GM18502 (cell line): Measurements from ENCODE around the gene CASTOR1.
A peak's percentile ranks its signal among the peaks of the same experiment; 100 is the strongest.

Experiments used
- ATAC-seq: cut with Tn5 transposase; IDR thresholded peaks from one replicate; pipeline ENCODE4 v1.9.1; 2021; ENCODE audit warnings: mild to moderate bottlenecking; ENCODE audit not compliant: unreplicated experiment, poor library complexity

CASTOR1 gene

GRCh38 chr22:30301995-30302809 is 12.9 kb upstream of the CASTOR1 start:
- no peak for ATAC-seq

GRCh38 chr22:30299322-30299721 is 10.0 kb upstream of the CASTOR1 start:
- no peak for ATAC-seq

GRCh38 chr22:30297991-30298701 is 8.8 kb upstream of the CASTOR1 start:
- no peak for ATAC-seq

DNA sequence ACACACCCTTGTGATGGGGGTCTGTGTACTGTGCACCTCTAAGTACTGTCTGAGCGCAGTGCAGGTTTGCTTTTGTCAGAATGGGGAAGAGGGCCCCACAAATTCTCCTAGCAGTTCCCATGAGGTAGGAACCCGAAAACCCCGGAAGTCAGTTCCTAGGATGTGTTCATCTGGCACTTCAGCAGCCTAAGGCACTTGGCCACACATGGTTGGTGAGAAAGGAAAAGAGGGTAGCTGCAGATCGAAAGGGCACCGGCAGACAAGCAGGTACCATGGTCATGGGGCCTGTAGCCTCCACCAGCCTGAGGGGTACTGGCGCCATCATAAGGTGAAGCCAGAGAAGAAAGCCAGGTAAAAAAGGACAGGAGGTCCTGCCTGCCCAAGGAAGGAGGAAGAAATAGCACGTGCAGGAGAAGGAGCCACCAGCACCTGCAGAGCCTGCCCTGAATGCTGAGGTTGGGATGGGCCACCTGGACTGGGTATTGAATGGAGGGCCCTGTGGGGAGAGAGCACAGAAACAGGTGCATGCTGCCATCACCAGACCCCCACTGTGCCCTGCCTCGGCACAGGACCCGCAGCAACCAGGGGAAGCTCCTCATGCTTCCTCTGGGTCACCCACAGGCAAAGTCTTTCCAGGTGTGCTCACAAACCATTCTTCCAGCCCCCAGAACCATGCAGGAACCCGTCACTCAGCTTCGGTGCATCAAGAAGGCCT is 8.1 kb upstream of the CASTOR1 start:
- no peak for ATAC-seq

DNA sequence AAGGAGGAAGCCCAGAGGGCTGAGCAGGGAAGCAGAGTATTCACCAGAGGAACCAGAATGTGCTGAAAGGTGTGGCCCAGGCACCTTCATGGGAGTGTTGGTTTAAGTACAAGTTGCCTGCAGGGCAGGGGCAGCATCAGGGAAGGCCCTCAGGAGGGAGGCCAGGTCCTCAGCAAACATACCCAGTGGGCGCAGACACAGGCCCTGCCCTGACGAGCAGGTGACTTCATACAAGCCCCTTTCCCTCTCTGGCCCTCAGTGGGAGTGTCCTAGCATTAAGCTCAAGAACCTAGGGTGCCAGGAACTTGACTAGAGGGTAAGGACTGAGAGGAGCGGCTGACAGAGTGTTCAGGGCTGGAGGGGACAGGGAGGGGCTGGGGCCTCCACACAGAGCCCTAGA is 7.5 kb upstream of the CASTOR1 start:
- ATAC-seq: no peak

DNA sequence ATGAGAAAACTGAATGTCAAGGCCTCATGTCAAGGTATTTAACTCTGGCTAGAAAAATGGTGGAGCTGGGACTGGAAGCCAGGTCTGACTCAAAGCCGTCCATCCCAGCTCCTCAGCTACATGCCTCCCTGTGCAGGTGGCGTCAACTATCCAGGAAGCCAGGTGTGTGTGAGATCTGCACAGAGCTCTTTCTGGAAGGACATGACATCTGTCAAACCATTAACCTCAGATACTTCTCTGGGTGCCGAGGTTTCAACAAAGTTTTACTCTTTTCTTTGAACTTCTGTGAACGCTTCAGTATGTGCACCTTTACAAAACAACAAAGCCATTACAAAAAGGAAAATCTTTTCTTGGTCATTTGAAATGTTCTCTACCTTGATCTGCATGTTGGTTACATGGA is 7.0 kb upstream of the CASTOR1 start:
- ATAC-seq: no peak

DNA sequence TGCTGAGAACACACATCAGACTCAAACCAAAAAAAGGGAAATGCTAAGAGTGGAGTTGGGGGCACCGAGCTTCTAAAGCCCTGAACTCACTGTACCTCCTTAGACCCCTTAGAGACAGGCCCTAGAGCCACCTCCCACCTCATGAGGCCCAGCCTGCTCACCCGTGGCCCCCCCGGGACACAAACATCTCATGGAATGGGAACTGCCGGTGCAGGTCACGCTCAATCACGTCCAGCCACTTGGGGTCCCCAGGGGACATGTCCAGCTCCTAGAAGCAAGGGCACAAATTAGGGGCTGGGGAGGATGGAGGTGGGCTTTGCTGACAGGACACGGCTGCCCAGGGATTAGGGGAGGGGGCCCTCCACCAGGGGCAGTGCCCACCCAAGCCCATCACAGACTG is 6.3 kb upstream of the CASTOR1 start:
- no peak for ATAC-seq

DNA sequence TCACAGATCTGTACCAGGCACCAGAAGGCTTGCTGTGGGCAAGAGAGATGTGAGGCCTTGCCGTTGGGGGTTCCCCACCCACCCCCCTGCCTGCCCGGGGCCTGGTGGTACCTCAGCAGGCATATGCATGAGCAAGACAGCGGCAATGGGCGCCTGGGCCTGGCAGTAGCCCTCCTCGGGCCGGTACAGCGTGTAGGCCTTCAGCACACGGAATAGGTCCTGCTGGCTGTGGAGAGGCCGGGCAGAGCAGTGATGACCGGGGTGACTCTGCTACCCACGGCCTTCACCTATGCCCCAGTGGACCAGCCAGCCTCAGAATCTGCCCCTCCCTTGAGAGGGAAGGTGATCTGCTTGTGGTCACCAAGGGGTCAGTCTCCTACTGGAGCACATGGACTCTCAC is 5.5 kb upstream of the CASTOR1 start:
- ATAC-seq: no peak

GRCh38 chr22:30294066-30294465 is 4.8 kb upstream of the CASTOR1 start:
- ATAC-seq: no peak

DNA sequence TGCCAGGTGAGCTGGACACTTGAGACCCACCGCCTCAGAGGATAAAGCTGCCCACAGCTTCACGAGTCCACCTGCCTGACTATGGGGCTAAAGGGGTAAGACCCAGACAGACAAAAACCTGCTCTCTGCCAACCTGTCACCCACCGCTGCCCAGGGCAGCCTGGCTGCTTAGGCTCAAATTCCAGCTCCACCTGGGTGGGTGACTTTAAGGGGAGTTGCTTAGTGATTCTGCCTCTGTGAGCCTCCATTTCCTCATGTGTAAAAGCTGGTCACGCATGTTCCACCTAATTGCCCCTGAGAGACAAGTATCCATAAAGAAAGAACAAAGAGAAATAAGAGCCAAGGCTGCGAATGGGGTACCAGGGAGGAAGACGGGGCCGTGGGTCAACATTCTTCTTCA is 3.7 kb upstream of the CASTOR1 start:
- ATAC-seq: no peak

GRCh38 chr22:30292069-30292970 is 3.0 kb upstream of the CASTOR1 start:
- ATAC-seq: no peak

DNA sequence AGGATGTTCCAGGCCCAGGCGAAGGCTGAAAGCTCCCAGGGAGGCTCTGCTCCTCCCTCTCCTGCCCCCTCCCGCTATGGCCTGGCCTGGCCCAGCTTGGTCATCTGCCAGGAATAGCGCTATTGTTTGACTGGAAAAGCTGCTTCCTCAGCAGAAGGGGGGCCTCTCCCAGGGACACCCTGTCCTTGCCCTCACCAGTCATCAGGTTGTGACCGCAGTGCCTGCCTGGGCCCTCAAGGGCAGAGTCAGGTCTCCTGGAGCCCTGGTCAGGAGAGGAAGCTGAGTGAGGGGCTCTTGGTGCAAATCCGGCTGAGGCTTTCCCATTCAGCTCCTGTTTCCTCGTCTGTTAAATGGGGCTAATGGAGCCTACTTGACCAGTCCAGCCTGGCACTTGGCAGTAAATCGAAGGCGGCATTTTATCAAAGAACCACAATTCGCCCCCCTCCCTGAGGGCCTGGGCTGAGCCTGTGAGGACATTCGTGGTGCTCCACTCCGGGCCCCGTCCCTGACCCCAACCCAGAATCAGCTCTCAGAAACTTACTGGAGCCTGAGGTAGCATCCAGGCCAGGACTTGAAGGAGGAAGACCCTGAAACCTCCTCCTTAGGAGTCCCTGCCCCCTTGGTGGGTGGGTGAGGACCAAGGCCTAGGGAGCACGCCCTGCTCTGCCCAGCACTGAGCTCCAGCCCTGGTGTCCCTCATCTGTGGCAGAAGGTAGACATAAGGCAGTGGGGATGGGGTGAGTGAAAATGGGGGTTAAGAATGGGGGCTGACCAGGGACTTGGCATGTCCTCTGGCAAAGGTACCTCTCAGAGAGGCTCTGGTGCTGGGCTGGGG is 2.0 kb upstream of the CASTOR1 start:
- no peak for ATAC-seq

- no peak for ATAC-seq
These were observed 1.2 kb upstream of the CASTOR1 start for GRCh38 chr22:30290342-30291057.

GRCh38 chr22:30289980-30290313 is 642 bp upstream of the CASTOR1 start:
- peak; percentile 20 for ATAC-seq

GRCh38 chr22:30288419-30289140 is 725 bp downstream of the CASTOR1 start:
- no peak for ATAC-seq

DNA sequence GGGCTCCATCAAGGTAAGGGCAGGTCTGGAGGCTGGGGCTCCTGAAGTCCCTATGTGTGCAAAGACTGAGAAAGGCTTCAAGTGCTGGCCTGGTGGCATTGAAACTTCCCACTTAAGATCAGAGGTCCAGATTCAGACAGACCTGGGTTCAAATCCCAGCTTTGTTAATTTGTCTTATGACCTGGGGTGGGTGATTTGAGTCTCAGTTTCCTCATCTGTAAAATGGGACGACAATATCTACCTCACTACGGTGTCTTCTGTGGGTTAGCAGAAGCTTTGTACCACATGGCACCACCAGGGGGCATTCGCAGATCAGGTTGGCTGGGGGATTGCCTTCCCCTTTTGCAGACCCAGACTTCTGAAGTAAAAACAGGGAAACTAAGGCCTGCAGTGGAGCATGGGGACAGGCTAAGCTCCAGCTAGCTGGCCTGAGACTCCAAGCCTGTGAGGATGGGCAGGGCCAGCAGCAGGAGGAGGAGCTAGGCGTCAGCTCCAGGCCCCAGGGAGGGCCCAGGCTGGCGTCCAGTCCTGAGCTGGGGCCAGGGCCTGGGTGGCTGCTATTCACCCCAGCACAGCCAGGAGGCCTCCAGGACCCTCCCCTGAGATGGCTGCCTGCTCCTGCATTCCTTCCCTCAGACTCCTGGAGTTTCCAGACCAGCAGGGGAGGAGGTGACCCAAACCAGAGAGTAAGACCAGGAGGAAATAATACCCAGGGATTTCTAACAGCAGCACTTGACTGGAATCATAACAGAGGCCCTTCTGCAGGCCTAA is 1.5 kb downstream of the CASTOR1 start:
- no peak for ATAC-seq

DNA sequence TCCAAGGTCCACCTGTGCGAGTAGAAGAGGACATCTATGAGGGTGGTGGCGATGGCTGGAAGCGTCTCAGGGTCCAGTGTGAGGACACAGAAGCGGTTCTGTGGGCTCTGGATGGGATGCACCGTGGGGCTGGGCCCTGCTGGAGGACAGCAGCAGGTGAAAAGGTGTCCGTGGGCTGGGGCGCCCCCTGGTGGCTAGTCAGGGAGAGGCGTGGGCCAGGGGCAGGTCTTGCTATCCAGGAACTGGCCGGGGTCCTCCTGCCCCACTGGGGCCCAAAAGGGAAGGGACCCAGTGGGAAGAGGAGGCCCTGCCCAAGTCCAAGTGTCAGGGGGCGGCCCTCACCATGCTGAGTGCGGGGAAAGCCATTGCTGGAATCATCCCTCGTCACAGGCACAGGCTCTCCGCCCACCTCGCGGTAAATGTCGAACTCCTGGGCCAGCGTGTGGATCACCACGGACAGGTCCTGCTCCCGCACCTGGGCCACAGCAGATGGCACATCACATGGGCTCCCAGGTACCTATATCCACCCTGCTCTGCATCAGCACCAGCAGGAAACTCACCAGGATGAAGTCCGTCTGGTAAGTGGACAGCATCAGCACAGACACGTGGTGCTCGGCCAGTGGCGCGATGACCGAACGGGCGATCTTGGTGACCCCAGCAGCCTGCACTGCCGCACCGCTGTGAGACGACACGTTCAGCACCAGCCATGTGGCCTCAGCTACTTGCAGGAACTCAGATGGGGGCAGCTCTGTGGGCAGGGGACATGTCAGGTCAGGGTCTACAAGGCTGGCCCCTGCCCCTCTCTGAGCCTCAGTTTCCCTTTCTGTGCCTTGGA is 2.3 kb downstream of the CASTOR1 start:
- no peak for ATAC-seq
